ENCODE results near the gene STK32C.

The STK32C gene

GRCh38 chr10:132237871-132238270, 69.9 kb downstream of the STK32C start:
- no peak for DNase-seq (ENCODE audit: low read depth, low spot score)
- H3K27ac ChIP-seq = no peak overlapping the region

- H3K27ac ChIP-seq = no peak overlapping the region
Observed at GRCh38 chr10:132237396-132237795, 70.4 kb downstream of the STK32C start.

GRCh38 chr10:132236881-132237280, 70.9 kb downstream of the STK32C start:
- no peak for DNase-seq (ENCODE audit: low read depth, low spot score)
- no peak overlapping the region for H3K27ac ChIP-seq

More at GRCh38 chr10:132237396-132237795, 70.4 kb downstream of the STK32C start:
- DNase-seq (ENCODE audit: low read depth, low spot score) = no peak

GRCh38 chr10:132236161-132236560, 71.6 kb downstream of the STK32C start:
- no peak for DNase-seq (ENCODE audit: low read depth, low spot score)
- no peak overlapping the region for H3K27ac ChIP-seq

- no peak overlapping the region for H3K27ac ChIP-seq
- no peak for DNase-seq (ENCODE audit: low read depth, low spot score)
Observed at GRCh38 chr10:132234860-132235259, 72.9 kb downstream of the STK32C start.

- no peak for DNase-seq (ENCODE audit: low read depth, low spot score)
- no peak overlapping the region for H3K27ac ChIP-seq
Observed at GRCh38 chr10:132233501-132234085, 74.2 kb downstream of the STK32C start.

- no peak for DNase-seq (ENCODE audit: low read depth, low spot score)
Observed at GRCh38 chr10:132232981-132233380, 74.8 kb downstream of the STK32C start.

GRCh38 chr10:132232023-132232951, 75.5 kb downstream of the STK32C start:
- no peak for DNase-seq (ENCODE audit: low read depth, low spot score)

More at GRCh38 chr10:132232981-132233380, 74.8 kb downstream of the STK32C start:
- H3K27ac ChIP-seq = no peak overlapping the region

GRCh38 chr10:132231656-132232022, 76.1 kb downstream of the STK32C start:
- no peak overlapping the region for H3K27ac ChIP-seq
- no peak for DNase-seq (ENCODE audit: low read depth, low spot score)

More at GRCh38 chr10:132232023-132232951, 75.5 kb downstream of the STK32C start:
- no peak overlapping the region for H3K27ac ChIP-seq

- no peak for DNase-seq (ENCODE audit: low read depth, low spot score)
- no peak overlapping the region for H3K27ac ChIP-seq
Observed at GRCh38 chr10:132230557-132231210, 77.1 kb downstream of the STK32C start.

- H3K27ac ChIP-seq = no peak overlapping the region
- no peak for DNase-seq (ENCODE audit: low read depth, low spot score)
Observed at GRCh38 chr10:132229834-132230556, 77.8 kb downstream of the STK32C start.

GRCh38 chr10:132229096-132229495, 78.7 kb downstream of the STK32C start:
- no peak overlapping the region for H3K27ac ChIP-seq
- DNase-seq (ENCODE audit: low read depth, low spot score) = no peak

GRCh38 chr10:132228616-132229015, 79.1 kb downstream of the STK32C start:
- H3K27ac ChIP-seq = no peak overlapping the region
- no peak for DNase-seq (ENCODE audit: low read depth, low spot score)

- H3K27ac ChIP-seq = no peak overlapping the region
- no peak for DNase-seq (ENCODE audit: low read depth, low spot score)
Observed at GRCh38 chr10:132227851-132228390, 79.8 kb downstream of the STK32C start.

GRCh38 chr10:132226586-132227405, 81.0 kb downstream of the STK32C start:
- no peak for DNase-seq (ENCODE audit: low read depth, low spot score)
- no peak overlapping the region for H3K27ac ChIP-seq

GRCh38 chr10:132225849-132226205, 81.9 kb downstream of the STK32C start:
- DNase-seq (ENCODE audit: low read depth, low spot score) = no peak
- H3K27ac ChIP-seq = no peak overlapping the region

- H3K27ac ChIP-seq = no peak overlapping the region
- no peak for DNase-seq (ENCODE audit: low read depth, low spot score)
Observed at GRCh38 chr10:132225073-132225848, 82.5 kb downstream of the STK32C start.

GRCh38 chr10:132224343-132225072, 83.2 kb downstream of the STK32C start:
- no peak overlapping the region for H3K27ac ChIP-seq
- no peak for DNase-seq (ENCODE audit: low read depth, low spot score)
